OCI-LY7 (cell line): Measurements from ENCODE around the gene SCYGR1. TPM values are rescaled to one million over a fixed set of nuclear protein-coding genes. Genes with fewer than 3 reads are reported as not detected.
"Not testable (repeated sequence)": the region's sequence is repeated elsewhere in the genome, so short reads cannot be mapped to it uniquely, and the experiment has no call there.

Source experiments
- BruUV-seq: library from RNA; stranded (reverse); fragments of 400-500 nt; replicated peaks from 2 replicates; lab custom pipeline; 2021; lab: Mats Ljungman, UMichigan
- CTCF ChIA-PET: fragments of 300-600 bp; sonication (Branson Sonifier 250); formaldehyde crosslinking; loops from one replicate; lab custom pipeline; 2022; ENCODE audit warnings: antibody characterized with exemption; ENCODE audit not compliant: unreplicated experiment; lab: Charles Lee
- POLR2A ChIA-PET: fragments of 300-600 bp; sonication (Branson Sonifier 250); formaldehyde crosslinking; loops from one replicate; lab custom pipeline; 2022; ENCODE audit warnings: antibody characterized with exemption; lab: Charles Lee
- DNase-seq: peaks from one replicate; pipeline ENCODE4 v3.0.0-alpha.2; 2015; ENCODE audit warnings: low spot score
- H2AFZ ChIP-seq: fragments of 200-600 bp; sonication (generic), shearing (Covaris generic); 2 replicates; pipeline ENCODE4 v1.6.1; 2014; ENCODE audit warnings: mild to moderate bottlenecking, antibody characterized with exemption, low read length, moderate library complexity
- H3K27ac ChIP-seq: fragments of 200-600 bp; sonication (generic); 2 replicates; pipeline ENCODE4 v1.5.1; 2014; ENCODE audit warnings: mixed run types, low read depth, mild to moderate bottlenecking, moderate library complexity, low read length, inconsistent platforms; ENCODE audit not compliant: poor library complexity, severe bottlenecking
- H3K36me3 ChIP-seq: fragments of 200-600 bp; sonication (generic); 2 replicates; pipeline ENCODE4 v1.6.1; 2014; ENCODE audit warnings: mild to moderate bottlenecking, antibody characterized with exemption, low read length, moderate library complexity, mixed read lengths; ENCODE audit not compliant: insufficient read depth
- H3K4me1 ChIP-seq: fragments of 200-600 bp; sonication (generic); 2 replicates; pipeline ENCODE4 v1.5.1; 2014; ENCODE audit warnings: mild to moderate bottlenecking, low read length; ENCODE audit not compliant: insufficient read depth, poor library complexity, severe bottlenecking
- H3K4me2 ChIP-seq: fragments of 200-600 bp; sonication (generic); 2 replicates; pipeline ENCODE4 v1.6.1; 2014; ENCODE audit warnings: mild to moderate bottlenecking, low read length
- H3K4me3 ChIP-seq: fragments of 200-600 bp; sonication (generic); 2 replicates; pipeline ENCODE4 v1.5.1; 2014; ENCODE audit warnings: mild to moderate bottlenecking, low read depth, low read length; ENCODE audit not compliant: poor library complexity, severe bottlenecking
- H3K79me2 ChIP-seq: fragments of 200-600 bp; sonication (generic); 2 replicates; pipeline ENCODE4 v1.6.1; 2016; ENCODE audit warnings: low read depth, mild to moderate bottlenecking, low read length, moderate library complexity, mixed read lengths; ENCODE audit not compliant: insufficient read depth
- H3K9me2 ChIP-seq: fragments of 200-600 bp; sonication (generic); 2 replicates; pipeline ENCODE4 v1.6.1; 2016; ENCODE audit warnings: mild to moderate bottlenecking, low read length, mixed read lengths; ENCODE audit not compliant: insufficient read depth
- H3K9me3 ChIP-seq: fragments of 200-600 bp; sonication (generic); 2 replicates; pipeline ENCODE4 v1.6.1; 2014; ENCODE audit warnings: mild to moderate bottlenecking, mixed run types, low read length, mixed read lengths
- H4K20me1 ChIP-seq: fragments of 200-600 bp; sonication (generic); 2 replicates; pipeline ENCODE4 v1.6.1; 2014; ENCODE audit warnings: mild to moderate bottlenecking, antibody characterized with exemption, low read length, moderate library complexity, mixed read lengths; ENCODE audit not compliant: insufficient read depth
- EZH2phosphoT487 ChIP-seq: fragments of 200-600 bp; sonication (generic); IDR thresholded peaks from 2 replicates; pipeline ENCODE4 v1.6.1; 2018; ENCODE audit warnings: low read depth, borderline replicate concordance, mild to moderate bottlenecking, mixed run types, antibody characterized with exemption, low read length, moderate library complexity, mixed read lengths
- intact Hi-C: fragments of 100-400 bp; cut with micrococcal nuclease; formaldehyde crosslinking; loops from one replicate; pipeline ENCODE4 v1.10.0; 2022; ENCODE audit not compliant: unreplicated experiment
- total RNA-seq, 2 experiments: library from RNA; depleted of rRNA in 1 of 2; stranded (reverse); fragments of >200 nt in 1 of 2; shearing (Covaris generic) in 1 of 2; gene quantifications; 2 replicates each; pipeline ENCODE4 v1.2.3, GENCODE V29; 2014 to 2022
- TF ChIP-seq, protein P1 (sequence below): fragments of 200-600 bp; sonication (generic); conservative IDR thresholded peaks from 2 replicates; pipeline ENCODE4 v1.5.1; 2014; ENCODE audit warnings: mild to moderate bottlenecking, antibody characterized with exemption, low read length, moderate library complexity, mixed read lengths

SCYGR1 gene
- total RNA-seq, 2 experiments from 2014 or later, result not detected

DNA sequence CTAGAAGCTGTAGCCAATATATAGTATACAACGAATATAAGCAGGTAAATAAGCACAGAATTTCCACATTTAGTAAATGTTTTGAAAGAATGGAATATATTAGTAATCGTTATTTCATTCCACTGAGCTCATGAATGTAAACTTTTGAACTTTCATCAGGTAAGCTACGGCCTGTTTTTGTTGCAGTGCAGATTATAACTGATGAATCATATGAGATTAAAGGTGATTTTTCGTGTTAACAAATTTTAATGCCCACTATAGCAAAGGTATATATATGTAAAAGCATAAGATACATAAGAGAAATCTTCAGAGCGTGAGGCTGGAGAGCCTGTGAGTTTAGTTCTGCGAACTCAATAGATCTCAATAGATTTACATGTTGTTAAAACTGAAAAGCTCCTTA lies 1.1 kb downstream of the SCYGR1 start:
- DNase-seq, result no peak
- no peak overlapping the region for H3K27ac ChIP-seq
- H3K4me1 ChIP-seq, result no peaks in the 10 kb centered on the region
- CTCF ChIA-PET, result no interaction called here
- intact Hi-C loops, result no loop called here
- no peaks in the 10 kb centered on the region for H3K9me3 ChIP-seq
- no peak overlapping the region for H3K4me3 ChIP-seq
- no peaks in the 10 kb centered on the region for H3K36me3 ChIP-seq
- no peak for TF ChIP-seq EZH2phosphoT487
- TF ChIP-seq, protein P1, sequence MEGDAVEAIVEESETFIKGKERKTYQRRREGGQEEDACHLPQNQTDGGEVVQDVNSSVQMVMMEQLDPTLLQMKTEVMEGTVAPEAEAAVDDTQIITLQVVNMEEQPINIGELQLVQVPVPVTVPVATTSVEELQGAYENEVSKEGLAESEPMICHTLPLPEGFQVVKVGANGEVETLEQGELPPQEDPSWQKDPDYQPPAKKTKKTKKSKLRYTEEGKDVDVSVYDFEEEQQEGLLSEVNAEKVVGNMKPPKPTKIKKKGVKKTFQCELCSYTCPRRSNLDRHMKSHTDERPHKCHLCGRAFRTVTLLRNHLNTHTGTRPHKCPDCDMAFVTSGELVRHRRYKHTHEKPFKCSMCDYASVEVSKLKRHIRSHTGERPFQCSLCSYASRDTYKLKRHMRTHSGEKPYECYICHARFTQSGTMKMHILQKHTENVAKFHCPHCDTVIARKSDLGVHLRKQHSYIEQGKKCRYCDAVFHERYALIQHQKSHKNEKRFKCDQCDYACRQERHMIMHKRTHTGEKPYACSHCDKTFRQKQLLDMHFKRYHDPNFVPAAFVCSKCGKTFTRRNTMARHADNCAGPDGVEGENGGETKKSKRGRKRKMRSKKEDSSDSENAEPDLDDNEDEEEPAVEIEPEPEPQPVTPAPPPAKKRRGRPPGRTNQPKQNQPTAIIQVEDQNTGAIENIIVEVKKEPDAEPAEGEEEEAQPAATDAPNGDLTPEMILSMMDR, result no peak
- no TSS peak for BruUV-seq
- no peak overlapping the region for H3K4me2 ChIP-seq
- no peaks in the 10 kb centered on the region for H4K20me1 ChIP-seq
- H2AFZ ChIP-seq, result no peak overlapping the region
- POLR2A ChIA-PET, result no interaction called here
- H3K9me2 ChIP-seq, result no peaks in the 10 kb centered on the region
- H3K79me2 ChIP-seq, result no peaks in the 10 kb centered on the region

DNA sequence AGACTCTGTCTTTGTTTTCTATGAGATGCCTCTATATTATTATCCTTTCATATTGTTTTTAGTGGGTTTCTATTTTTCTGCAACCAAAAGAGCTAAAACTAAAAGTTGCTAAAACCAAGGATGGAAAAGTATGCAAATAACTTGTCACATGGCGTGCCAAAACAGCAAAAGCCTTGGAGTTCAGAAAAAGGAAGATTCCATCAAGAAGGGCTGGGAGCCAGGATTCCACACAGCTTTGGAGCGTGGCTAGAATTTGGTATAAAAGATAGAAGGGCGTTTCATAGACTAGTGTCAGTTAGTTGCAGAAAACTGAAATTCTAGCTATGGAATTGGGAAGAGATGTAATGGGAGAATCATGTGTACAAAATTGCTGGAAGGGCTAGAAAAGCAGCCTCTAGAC lies 4.1 kb downstream of the SCYGR1 start:
- ChIA-PET POLR2A (no interaction called here), CTCF (no interaction called here)
- TF ChIP-seq EZH2phosphoT487, result no peak
- TF ChIP-seq, protein P1, result no peak

DNA sequence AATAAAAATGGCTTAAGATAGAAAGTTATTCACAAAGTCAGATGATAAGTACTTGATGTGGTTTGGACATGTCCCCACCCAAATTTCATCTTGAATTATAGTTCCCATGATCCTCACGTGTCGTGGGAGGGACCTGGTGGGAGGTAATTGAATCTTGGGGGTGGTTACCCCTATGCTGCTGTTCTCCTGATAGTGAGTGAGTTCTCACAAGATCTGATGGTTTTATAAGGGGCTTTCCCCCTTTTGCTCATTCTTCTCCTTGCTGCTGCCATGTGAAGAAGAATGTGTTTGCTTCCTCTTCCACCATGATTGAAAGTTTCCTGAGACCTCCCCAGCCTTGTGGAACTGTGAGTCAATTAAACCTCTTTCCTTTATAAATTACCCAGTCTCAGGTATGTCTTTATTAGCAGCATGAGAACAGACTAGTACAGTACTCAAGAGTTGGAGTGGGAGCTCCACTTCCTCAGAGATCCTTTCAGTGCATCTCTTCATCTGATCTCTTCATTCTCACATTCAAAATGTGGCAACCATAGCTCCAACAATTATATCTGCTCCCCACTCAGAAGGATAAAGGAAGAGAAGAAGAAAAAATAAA lies 5.4 kb downstream of the SCYGR1 start:
- CTCF ChIA-PET, H3K4me1 ChIP-seq, DNase-seq, H4K20me1 ChIP-seq, H3K9me2 ChIP-seq, H2AFZ ChIP-seq, H3K4me3 ChIP-seq, H3K36me3 ChIP-seq, intact Hi-C loops, H3K4me2 ChIP-seq, BruUV-seq, H3K9me3 ChIP-seq, H3K27ac ChIP-seq, H3K79me2 ChIP-seq: not testable (repeated sequence)
- POLR2A ChIA-PET, result interaction anchor here (0.9 kb wide), 1 partner anchor 34 kb away, joined by 3 read pairs; no protein-coding TSS in a partner anchor

More for the DNA sequence above, 4.1 kb downstream of the SCYGR1 start:
- no peaks in the 10 kb centered on the region for H3K9me2 ChIP-seq
- no peaks in the 10 kb centered on the region for H3K79me2 ChIP-seq
- H3K27ac ChIP-seq, result no peak overlapping the region
- H2AFZ ChIP-seq, result no peak overlapping the region
- no peaks in the 10 kb centered on the region for H3K4me1 ChIP-seq
- no peaks in the 10 kb centered on the region for H3K9me3 ChIP-seq
- H3K4me3 ChIP-seq, result no peak overlapping the region
- no peak overlapping the region for H3K4me2 ChIP-seq
- no peaks in the 10 kb centered on the region for H4K20me1 ChIP-seq
- no peaks in the 10 kb centered on the region for H3K36me3 ChIP-seq
- intact Hi-C loops, result no loop called here
- no peak for DNase-seq
- BruUV-seq, result no TSS peak
